WTC11 (cell line): ENCODE data around the gene MTHFD1L. TPM values are rescaled to one million over a fixed set of nuclear protein-coding genes. Genes with fewer than 3 reads are reported as not detected.

Source experiments
- ATAC-seq: fragments of 200-7000 bp; cut with Tn5 transposase; 2 replicates; pipeline ENCODE4 v1.10.0; 2021; ENCODE audit warnings: mild to moderate bottlenecking, moderate library complexity
- CTCF ChIA-PET: fragments of 300-600 bp; sonication (Branson Sonifier 250); formaldehyde crosslinking; loops from one replicate; lab custom pipeline; 2021; ENCODE audit warnings: antibody characterized with exemption; lab: Charles Lee
- POLR2A ChIA-PET: fragments of 350-600 bp; sonication (Branson Sonifier 250); formaldehyde crosslinking; loops from one replicate; lab custom pipeline; 2021; ENCODE audit warnings: antibody characterized with exemption; lab: Charles Lee
- DNase-seq: peaks from one replicate; pipeline ENCODE4 v3.0.0; 2021; ENCODE audit warnings: low spot score
- H3K27ac Mint-ChIP-seq: 2 replicates; pipeline ENCODE4 v1.8.0; 2021; ENCODE audit warnings: mixed read lengths
- H3K27me3 Mint-ChIP-seq: 2 replicates; pipeline ENCODE4 v1.8.0; 2021; ENCODE audit warnings: low read depth, mild to moderate bottlenecking, moderate library complexity, mixed read lengths
- H3K36me3 Mint-ChIP-seq: 2 replicates; pipeline ENCODE4 v1.8.0; 2021; ENCODE audit warnings: mixed read lengths
- H3K4me1 Mint-ChIP-seq: 2 replicates; pipeline ENCODE4 v1.8.0; 2022; ENCODE audit warnings: mixed read lengths
- H3K4me3 Mint-ChIP-seq: 2 replicates; pipeline ENCODE4 v1.8.0; 2021; ENCODE audit warnings: mild to moderate bottlenecking, moderate library complexity, mixed read lengths
- H3K9me3 Mint-ChIP-seq: 2 replicates; pipeline ENCODE4 v1.8.0; 2021; ENCODE audit warnings: mixed read lengths
- ATF6 ChIP-seq: sonication (generic); formaldehyde crosslinking; IDR thresholded peaks from 2 replicates; pipeline ENCODE4 v1.8.1; 2023; ENCODE audit warnings: mild to moderate bottlenecking, missing genetic modification reagents
- CBFB ChIP-seq: sonication (generic); formaldehyde crosslinking; IDR thresholded peaks from 2 replicates; pipeline ENCODE4 v1.8.1; 2022; ENCODE audit warnings: mild to moderate bottlenecking, low read depth, missing genetic modification reagents
- CREM ChIP-seq: sonication (generic); formaldehyde crosslinking; IDR thresholded peaks from 2 replicates; pipeline ENCODE4 v1.8.1; 2022; ENCODE audit warnings: mild to moderate bottlenecking, missing genetic modification reagents, moderate library complexity
- E2F1 ChIP-seq: sonication (generic); formaldehyde crosslinking; IDR thresholded peaks from 2 replicates; pipeline ENCODE4 v1.8.0; 2022; ENCODE audit warnings: mild to moderate bottlenecking, missing genetic modification reagents
- E2F5 ChIP-seq: sonication (generic); formaldehyde crosslinking; IDR thresholded peaks from 2 replicates; pipeline ENCODE4 v1.8.1; 2022; ENCODE audit warnings: mild to moderate bottlenecking, moderate library complexity, missing genetic modification reagents
- EMX1 ChIP-seq: fragments of 250-450 bp; sonication (Bioruptor Pico); IDR thresholded peaks from 2 replicates; pipeline ENCODE4 v1.8.0; 2021; ENCODE audit warnings: mild to moderate bottlenecking
- FOXJ3 ChIP-seq: sonication (generic); formaldehyde crosslinking; IDR thresholded peaks from 2 replicates; pipeline ENCODE4 v1.9.0; 2021; ENCODE audit warnings: missing genetic modification reagents, mild to moderate bottlenecking, borderline replicate concordance
- FOXK1 ChIP-seq: sonication (generic); formaldehyde crosslinking; IDR thresholded peaks from 2 replicates; pipeline ENCODE4 v1.8.0; 2022; ENCODE audit warnings: mild to moderate bottlenecking, moderate library complexity, missing genetic modification reagents
- FOXP1 ChIP-seq: sonication (generic); formaldehyde crosslinking; IDR thresholded peaks from 2 replicates; pipeline ENCODE4 v1.8.0; 2022; ENCODE audit warnings: missing genetic modification reagents, mild to moderate bottlenecking, moderate library complexity, borderline replicate concordance
- GRHL2 ChIP-seq: fragments of 250-450 bp; sonication (Bioruptor Pico); IDR thresholded peaks from 2 replicates; pipeline ENCODE4 v1.8.0; 2022; ENCODE audit warnings: mild to moderate bottlenecking, moderate library complexity; ENCODE audit not compliant: insufficient replicate concordance, severe bottlenecking
- HMGA2 ChIP-seq: fragments of 250-450 bp; sonication (Bioruptor Pico); IDR thresholded peaks from 2 replicates; pipeline ENCODE4 v1.4.0; 2021; ENCODE audit warnings: mild to moderate bottlenecking, moderate library complexity
- JAZF1 ChIP-seq: fragments of 250-450 bp; sonication (Bioruptor Pico); IDR thresholded peaks from 2 replicates; pipeline ENCODE4 v1.9.0; 2021; ENCODE audit warnings: moderate library complexity, mild to moderate bottlenecking, inconsistent platforms
- JUN ChIP-seq: sonication (generic); formaldehyde crosslinking; IDR thresholded peaks from 2 replicates; pipeline ENCODE4 v1.8.0; 2023; ENCODE audit warnings: mild to moderate bottlenecking, missing genetic modification reagents
- KAT7 ChIP-seq: sonication (generic); formaldehyde crosslinking; IDR thresholded peaks from 2 replicates; pipeline ENCODE4 v1.8.1; 2023; ENCODE audit warnings: missing genetic modification reagents, mild to moderate bottlenecking, borderline replicate concordance
- NFYB ChIP-seq: sonication (generic); formaldehyde crosslinking; conservative IDR thresholded peaks from 2 replicates; pipeline ENCODE4 v1.8.0; 2022; ENCODE audit warnings: low read depth, missing genetic modification reagents
- OVOL2 ChIP-seq: fragments of 250-450 bp; sonication (Bioruptor Pico); IDR thresholded peaks from 2 replicates; pipeline ENCODE4 v1.9.0; 2021; ENCODE audit warnings: mild to moderate bottlenecking, borderline replicate concordance
- SMAD4 ChIP-seq: sonication (generic); formaldehyde crosslinking; IDR thresholded peaks from 2 replicates; pipeline ENCODE4 v1.8.0; 2022; ENCODE audit warnings: mild to moderate bottlenecking, missing genetic modification reagents
- ZNF138 ChIP-seq: sonication (generic); formaldehyde crosslinking; conservative IDR thresholded peaks from 2 replicates; pipeline ENCODE4 v1.8.1; 2022; ENCODE audit warnings: mild to moderate bottlenecking, moderate library complexity, missing genetic modification reagents
- ZNF219 ChIP-seq: sonication (generic); formaldehyde crosslinking; IDR thresholded peaks from 2 replicates; pipeline ENCODE4 v1.8.0; 2023; ENCODE audit warnings: missing genetic modification reagents, mild to moderate bottlenecking, borderline replicate concordance
- ZNF232 ChIP-seq: sonication (generic); formaldehyde crosslinking; IDR thresholded peaks from 2 replicates; pipeline ENCODE4 v1.8.0; 2022; ENCODE audit warnings: mild to moderate bottlenecking, missing genetic modification reagents
- ZNF671 ChIP-seq: fragments of 250-450 bp; sonication (Bioruptor Pico); IDR thresholded peaks from 2 replicates; pipeline ENCODE4 v1.8.0; 2021; ENCODE audit warnings: mild to moderate bottlenecking
- total RNA-seq: library from RNA; stranded (reverse); gene quantifications from 3 replicates; pipeline ENCODE4 v1.2.3, GENCODE V29; 2021
- TF ChIP-seq, protein P1 (sequence below): sonication (generic); formaldehyde crosslinking; conservative IDR thresholded peaks from 2 replicates; pipeline ENCODE4 v1.8.1; 2023; ENCODE audit warnings: mild to moderate bottlenecking, low read depth, missing genetic modification reagents, moderate library complexity

The MTHFD1L gene
- total RNA-seq, 1 experiment from 2014 or later, result 104 TPM

- TF ChIP-seq, protein P1, sequence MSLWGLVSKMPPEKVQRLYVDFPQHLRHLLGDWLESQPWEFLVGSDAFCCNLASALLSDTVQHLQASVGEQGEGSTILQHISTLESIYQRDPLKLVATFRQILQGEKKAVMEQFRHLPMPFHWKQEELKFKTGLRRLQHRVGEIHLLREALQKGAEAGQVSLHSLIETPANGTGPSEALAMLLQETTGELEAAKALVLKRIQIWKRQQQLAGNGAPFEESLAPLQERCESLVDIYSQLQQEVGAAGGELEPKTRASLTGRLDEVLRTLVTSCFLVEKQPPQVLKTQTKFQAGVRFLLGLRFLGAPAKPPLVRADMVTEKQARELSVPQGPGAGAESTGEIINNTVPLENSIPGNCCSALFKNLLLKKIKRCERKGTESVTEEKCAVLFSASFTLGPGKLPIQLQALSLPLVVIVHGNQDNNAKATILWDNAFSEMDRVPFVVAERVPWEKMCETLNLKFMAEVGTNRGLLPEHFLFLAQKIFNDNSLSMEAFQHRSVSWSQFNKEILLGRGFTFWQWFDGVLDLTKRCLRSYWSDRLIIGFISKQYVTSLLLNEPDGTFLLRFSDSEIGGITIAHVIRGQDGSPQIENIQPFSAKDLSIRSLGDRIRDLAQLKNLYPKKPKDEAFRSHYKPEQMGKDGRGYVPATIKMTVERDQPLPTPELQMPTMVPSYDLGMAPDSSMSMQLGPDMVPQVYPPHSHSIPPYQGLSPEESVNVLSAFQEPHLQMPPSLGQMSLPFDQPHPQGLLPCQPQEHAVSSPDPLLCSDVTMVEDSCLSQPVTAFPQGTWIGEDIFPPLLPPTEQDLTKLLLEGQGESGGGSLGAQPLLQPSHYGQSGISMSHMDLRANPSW (CRISPR knock-in tag), result no peak
- TF ChIP-seq GRHL2 (CRISPR knock-in tag), result no peak
- no peak for TF ChIP-seq ZNF671 (CRISPR knock-in tag)
- no peak for TF ChIP-seq ZNF138 (CRISPR knock-in tag)
- TF ChIP-seq JAZF1 (CRISPR knock-in tag), result no peak
- no peak for TF ChIP-seq E2F5 (CRISPR knock-in tag)
- TF ChIP-seq ZNF232 (CRISPR knock-in tag), result no peak
- no peak for TF ChIP-seq EMX1 (CRISPR knock-in tag)
- TF ChIP-seq E2F1, result no peak
- TF ChIP-seq CBFB (CRISPR knock-in tag), result no peak
- TF ChIP-seq FOXJ3 (CRISPR knock-in tag), result no peak
- TF ChIP-seq FOXK1 (CRISPR knock-in tag), result no peak
- no peak for TF ChIP-seq ZNF219
- no peak for TF ChIP-seq FOXP1 (CRISPR knock-in tag)
Observed at GRCh38 chr6:150966786-150967185, 101.3 kb downstream of the MTHFD1L start (continued).

GRCh38 chr6:150967381-150967780, 101.9 kb downstream of the MTHFD1L start:
- H3K27ac Mint-ChIP-seq, result 0 out of 2 replicates have a peak overlapping the region, but pooled peaks have one; percentile 10
- no peaks in the 10 kb centered on the region for H3K27me3 Mint-ChIP-seq
- peaks cover 27% of the 10 kb centered on the region for H3K36me3 Mint-ChIP-seq
- DNase-seq (no peak), ATAC-seq (no peak; the same call in 1 of the 2 replicates)
- ChIA-PET CTCF (interaction anchor here (0.5 to 1.4 kb wide), 2 partner anchors 47 to 370 kb away, joined by 3 read pairs; no protein-coding TSS in a partner anchor), POLR2A (interaction anchor here (0.6 kb wide), 1 partner anchor 141 kb away, joined by 3 read pairs; no protein-coding TSS in a partner anchor)
- TF ChIP-seq ZNF232 (CRISPR knock-in tag), result no peak
- no peak for TF ChIP-seq ATF6 (CRISPR knock-in tag)
- TF ChIP-seq E2F1, result no peak
- no peak for TF ChIP-seq HMGA2 (CRISPR knock-in tag)
- no peak for TF ChIP-seq SMAD4 (CRISPR knock-in tag)
- TF ChIP-seq OVOL2 (CRISPR knock-in tag), result no peak
- no peak for TF ChIP-seq JUN (CRISPR knock-in tag)
- TF ChIP-seq CREM (CRISPR knock-in tag), result no peak
- no peak for TF ChIP-seq FOXK1 (CRISPR knock-in tag)
- TF ChIP-seq NFYB (CRISPR knock-in tag), result no peak
- no peak for TF ChIP-seq KAT7
- TF ChIP-seq JAZF1 (CRISPR knock-in tag), result no peak
- H3K4me3 Mint-ChIP-seq, result no peak overlapping the region
- H3K9me3 Mint-ChIP-seq, result no peaks in the 10 kb centered on the region
- no peaks in the 10 kb centered on the region for H3K4me1 Mint-ChIP-seq
